CD8-positive, alpha-beta memory T cell (primary cell): ENCODE data around the gene C14orf93. TPM values are rescaled to one million over a fixed set of nuclear protein-coding genes. Genes with fewer than 3 reads are reported as not detected.

Source experiments
- CTCF ChIA-PET: fragments of 350-600 bp; sonication (Branson Sonifier 250); formaldehyde crosslinking; loops from one replicate; lab custom pipeline; 2021; ENCODE audit warnings: antibody characterized with exemption; lab: Charles Lee
- POLR2A ChIA-PET: fragments of 350-600 bp; sonication (Branson Sonifier 250); formaldehyde crosslinking; loops from one replicate; lab custom pipeline; 2021; ENCODE audit warnings: antibody characterized with exemption; lab: Charles Lee
- DNase-seq, 5 donors: peaks; one replicate each; pipeline versions ENCODE4 v3.0.0 to v3.0.0-alpha.2; 2020 to 2022; ENCODE audit warnings: mixed read lengths in 1 of 5
- H3K27ac ChIP-seq: one replicate; pipeline ENCODE4 v1.7.0; 2013; ENCODE audit warnings: low read depth, mild to moderate bottlenecking, low read length, moderate library complexity
- H3K27me3 ChIP-seq: 2 replicates; pipeline ENCODE4 v1.7.0; 2013; ENCODE audit warnings: low read length, mild to moderate bottlenecking; ENCODE audit not compliant: insufficient read depth, poor library complexity, severe bottlenecking
- H3K36me3 ChIP-seq: 2 replicates; pipeline ENCODE4 v1.7.0; 2013; ENCODE audit warnings: mild to moderate bottlenecking, low read length, moderate library complexity; ENCODE audit not compliant: insufficient read depth
- H3K4me1 ChIP-seq: 2 replicates; pipeline ENCODE4 v1.7.0; 2013; ENCODE audit warnings: mild to moderate bottlenecking, low read length, moderate library complexity; ENCODE audit not compliant: insufficient read depth
- H3K4me3 ChIP-seq: 2 replicates; pipeline ENCODE4 v1.7.0; 2013; ENCODE audit warnings: mild to moderate bottlenecking, low read length
- H3K9me3 ChIP-seq: 2 replicates; pipeline ENCODE4 v1.7.0; 2013; ENCODE audit warnings: mild to moderate bottlenecking, low read length
- H3K27ac Mint-ChIP-seq, 8 donors: one replicate each; pipeline ENCODE4 v1.8.0; 2020 to 2021; ENCODE audit warnings: mixed read lengths in 8 of 8, mild to moderate bottlenecking in 6 of 8, inconsistent platforms in 3 of 8, moderate library complexity in 3 of 8
- H3K27me3 Mint-ChIP-seq, 2 donors: one replicate each; pipeline ENCODE4 v1.8.0; 2020 to 2021; ENCODE audit warnings: mixed read lengths in 2 of 2, mild to moderate bottlenecking in 1 of 2, moderate library complexity in 1 of 2
- H3K36me3 Mint-ChIP-seq, 3 donors: one replicate each; pipeline ENCODE4 v1.8.0; 2020 to 2021; ENCODE audit warnings: mixed read lengths in 3 of 3, inconsistent platforms in 1 of 3, mild to moderate bottlenecking in 1 of 3
- H3K4me1 Mint-ChIP-seq, 3 donors: one replicate each; pipeline ENCODE4 v1.8.0; 2020 to 2021; ENCODE audit warnings: mixed read lengths in 3 of 3, inconsistent platforms in 1 of 3, mild to moderate bottlenecking in 1 of 3
- H3K4me3 Mint-ChIP-seq, 7 donors: one replicate each; pipeline ENCODE4 v1.8.0; 2020 to 2021; ENCODE audit warnings: mixed read lengths in 7 of 7, mild to moderate bottlenecking in 6 of 7, moderate library complexity in 4 of 7, inconsistent platforms in 2 of 7
- H3K9me3 Mint-ChIP-seq, 5 donors: one replicate each; pipeline ENCODE4 v1.8.0; 2020 to 2022; ENCODE audit warnings: mixed read lengths in 5 of 5, mild to moderate bottlenecking in 3 of 5, moderate library complexity in 2 of 5, inconsistent platforms in 1 of 5
- polyA plus RNA-seq: library from polyadenylated mRNA; unstranded; fragments of 300-500 nt; fragmentation: Illumina TruSeq; gene quantifications from one replicate; pipeline ENCODE4 v1.2.3, GENCODE V29; 2021
- total RNA-seq, 2 experiments: library from RNA; stranded (reverse); gene quantifications; one replicate each; pipeline ENCODE4 v1.2.3, GENCODE V29; 2021

Gene C14orf93
- total and polyA plus RNA-seq, 3 experiments from 2014 or later, result 5.8 to 8.3 (median 7.5) TPM

DNA sequence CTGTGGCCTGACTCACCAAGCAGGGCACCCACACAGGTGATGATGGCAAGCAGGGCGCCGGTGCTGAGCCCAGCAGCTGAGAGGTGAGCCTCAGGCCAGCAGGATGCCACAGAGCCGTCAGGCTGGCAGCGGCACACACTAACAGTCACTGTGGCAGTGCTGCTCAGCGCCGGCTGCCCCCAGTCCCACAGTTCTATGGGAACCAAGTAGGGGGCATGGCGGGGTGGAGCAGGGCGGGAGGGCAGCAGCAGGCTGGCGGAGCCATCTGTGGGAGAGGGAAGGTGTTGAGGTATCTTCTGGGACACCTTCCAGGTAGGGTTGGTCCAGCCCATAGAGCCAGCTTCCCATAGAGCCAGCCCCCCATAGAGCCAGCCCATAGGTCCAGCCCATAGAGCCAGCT is 39.1 kb upstream of the C14orf93 start:
- no peaks in the 10 kb centered on the region for H3K36me3 ChIP-seq
- no peaks in the 10 kb centered on the region for H3K27me3 ChIP-seq
- Mint-ChIP-seq H3K36me3 (no peaks in the 10 kb centered on the region), H3K27ac (no peak overlapping the region), H3K27me3 (peaks cover 2 to 8% of the 10 kb centered on the region in 2 donors), H3K4me3 (no peak overlapping the region), H3K4me1 (no peaks in the 10 kb centered on the region), H3K9me3 (no peaks in the 10 kb centered on the region)
- H3K9me3 ChIP-seq, result no peaks in the 10 kb centered on the region
- no peak for DNase-seq
- ChIA-PET POLR2A (interaction anchor here (0.6 kb wide), 1 partner anchor 61 kb away, joined by 5 read pairs; no protein-coding TSS in a partner anchor), CTCF (interaction anchor here (1.5 to 21.2 kb wide), 2 partner anchors 9 to 64 kb away, joined by 4 to 732 read pairs; partner anchors contain the start of gene AJUBA)
- no peak overlapping the region for H3K27ac ChIP-seq
- H3K4me1 ChIP-seq, result no peaks in the 10 kb centered on the region
- no peak overlapping the region for H3K4me3 ChIP-seq

DNA sequence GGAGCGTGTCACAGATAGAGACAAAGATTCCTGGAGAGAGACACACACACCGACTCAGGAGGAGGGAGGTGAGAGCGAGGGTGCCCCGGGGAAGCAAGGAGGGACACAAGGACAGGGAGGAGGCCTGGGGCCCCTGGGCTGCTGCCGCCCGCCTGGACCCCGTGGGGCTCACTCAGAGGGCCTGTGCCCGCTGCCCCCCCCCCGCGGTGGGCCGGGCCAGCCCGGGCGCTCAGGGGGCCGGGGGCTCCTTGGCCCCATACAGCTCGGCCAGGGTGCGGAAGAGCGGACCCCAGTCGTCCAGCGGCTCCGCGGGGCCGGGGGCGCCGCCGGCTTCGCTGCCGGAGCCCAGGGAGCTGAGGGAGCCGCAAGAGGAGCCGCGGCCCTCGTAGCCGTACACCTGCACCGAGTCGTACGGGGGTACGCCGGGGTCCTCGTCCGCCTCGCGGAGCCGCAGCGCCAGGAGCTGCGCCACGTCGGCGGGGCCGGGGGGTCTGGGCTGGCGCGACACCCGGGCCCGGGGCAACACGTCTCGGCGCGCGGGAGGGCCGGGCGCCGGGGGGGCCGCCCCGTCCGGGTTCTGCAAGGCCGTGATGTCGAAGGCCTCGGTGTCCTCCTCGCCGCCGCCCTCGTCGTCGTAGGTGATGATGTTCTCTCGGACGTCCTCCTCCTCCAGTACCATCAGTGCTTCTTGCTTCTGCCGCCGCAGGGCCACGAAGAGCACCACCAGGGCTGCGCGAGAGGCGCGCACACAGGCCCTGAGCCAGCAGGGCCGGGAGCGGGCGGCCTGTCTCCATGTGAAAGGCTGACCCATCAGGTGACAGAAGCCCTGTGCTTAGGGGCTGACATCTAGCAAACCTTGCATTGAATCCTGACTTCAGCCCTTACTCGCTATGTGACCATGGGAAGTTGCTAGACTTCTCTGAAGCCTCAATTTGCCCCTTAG is 38.1 kb upstream of the C14orf93 start:
- Mint-ChIP-seq H3K27me3 (peaks cover 2 to 8% of the 10 kb centered on the region in 2 donors), H3K4me1 (no peaks in the 10 kb centered on the region), H3K9me3 (no peaks in the 10 kb centered on the region), H3K27ac (no peak overlapping the region), H3K36me3 (no peaks in the 10 kb centered on the region), H3K4me3 (no peak overlapping the region)
- Histone ChIP-seq H3K27ac (no peak overlapping the region), H3K9me3 (no peaks in the 10 kb centered on the region), H3K4me1 (no peaks in the 10 kb centered on the region), H3K4me3 (no peak overlapping the region), H3K27me3 (no peaks in the 10 kb centered on the region), H3K36me3 (no peaks in the 10 kb centered on the region)
- ChIA-PET POLR2A (no interaction called here), CTCF (interaction anchor here (1.3 to 21.2 kb wide), 2 partner anchors 54 to 63 kb away, joined by 3 to 732 read pairs; partner anchors contain the start of gene AJUBA)
- no peak for DNase-seq

DNA sequence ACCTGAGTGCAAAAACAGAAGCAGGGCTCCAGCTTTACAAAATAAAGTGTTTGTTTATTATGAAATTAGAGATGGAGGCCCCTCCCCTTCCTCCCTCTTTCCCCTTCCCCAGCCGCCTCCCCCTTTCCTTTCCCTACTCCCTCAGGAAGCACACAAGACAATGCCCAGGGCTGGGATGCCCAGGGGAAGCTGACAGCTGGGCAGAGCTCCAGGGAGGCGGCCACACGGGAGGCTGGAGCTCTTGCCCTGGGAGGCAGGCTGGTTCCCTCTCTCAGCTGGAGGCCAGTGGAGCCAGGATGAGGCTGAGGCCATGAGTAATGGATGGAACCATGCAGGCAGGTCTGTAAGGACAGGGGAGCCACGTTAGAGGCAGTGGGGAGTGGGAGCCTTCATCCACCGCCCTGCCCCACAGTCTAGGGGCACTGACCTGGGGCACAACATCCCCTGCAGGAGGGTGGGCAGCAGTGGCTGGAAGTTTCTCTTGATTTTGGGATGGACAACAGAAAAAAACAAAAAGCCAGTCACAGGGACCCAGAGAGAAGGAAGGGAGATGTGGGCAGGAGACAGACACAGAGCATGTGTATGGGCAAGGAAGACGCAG is 37.2 kb upstream of the C14orf93 start:
- DNase-seq, result no peak
- ChIA-PET CTCF (interaction anchor here (1.3 to 1.8 kb wide), 2 partner anchors 11 to 53 kb away, joined by 3 to 4 read pairs; partner anchors contain the start of gene CDH24), POLR2A (no interaction called here)
- Histone ChIP-seq H3K4me1 (no peaks in the 10 kb centered on the region), H3K9me3 (no peaks in the 10 kb centered on the region), H3K27ac (no peak overlapping the region), H3K4me3 (no peak overlapping the region), H3K27me3 (no peaks in the 10 kb centered on the region), H3K36me3 (no peaks in the 10 kb centered on the region)
- Mint-ChIP-seq H3K36me3 (no peaks in the 10 kb centered on the region), H3K4me1 (no peaks in the 10 kb centered on the region), H3K9me3 (no peaks in the 10 kb centered on the region), H3K27ac (no peak overlapping the region), H3K4me3 (no peak overlapping the region), H3K27me3 (peaks cover 2 to 8% of the 10 kb centered on the region in 2 donors)

DNA sequence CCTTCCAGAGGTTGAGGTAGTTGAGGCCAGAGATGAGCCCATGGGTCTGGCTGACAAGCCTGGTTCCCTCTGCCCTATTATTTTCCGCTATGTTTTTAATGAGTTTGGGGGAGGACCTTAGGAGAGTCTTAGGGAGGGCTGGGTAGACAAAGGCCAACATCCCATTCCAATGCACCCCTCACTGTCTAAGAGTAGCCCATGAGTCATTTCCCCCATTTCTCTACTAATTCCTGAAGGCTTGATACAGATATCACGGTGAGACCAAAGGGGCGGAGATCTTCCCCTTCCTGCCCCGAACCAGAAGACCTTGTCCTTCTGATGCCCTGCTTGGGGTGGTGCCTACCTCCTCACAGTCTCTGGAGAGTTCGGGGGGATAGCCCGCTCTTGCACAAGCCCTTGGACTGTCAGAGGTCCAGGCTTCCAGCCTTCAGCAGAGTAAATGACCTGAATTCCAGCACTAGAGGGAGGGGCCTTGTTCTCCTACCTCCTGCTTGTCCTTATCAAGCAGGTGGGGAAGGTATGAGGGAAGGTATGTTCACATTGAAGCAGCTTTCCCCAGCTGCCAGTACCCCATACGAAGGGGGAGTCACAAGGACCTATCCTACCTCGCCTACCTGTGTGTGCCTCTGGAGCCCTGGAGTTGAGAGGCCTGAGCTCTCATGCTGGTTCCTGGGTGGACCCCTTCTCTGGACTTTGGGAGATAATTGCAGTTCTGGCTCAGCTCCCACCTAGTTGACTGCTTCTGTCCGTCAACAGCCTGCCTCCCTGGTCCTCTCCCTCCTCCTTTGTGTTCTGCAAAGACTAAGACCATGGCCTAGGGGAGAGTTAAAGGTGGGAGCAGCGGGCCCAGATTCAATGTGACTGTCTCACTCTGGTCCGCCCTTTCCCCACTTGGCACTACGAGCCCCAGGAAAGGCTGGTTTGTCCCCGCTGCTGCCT is 35.7 kb upstream of the C14orf93 start:
- ChIA-PET CTCF (interaction anchor here (1.8 kb wide), 1 partner anchor 12 kb away, joined by 4 read pairs; the partner anchor contains the start of gene CDH24), POLR2A (interaction anchor here (0.5 kb wide), 1 partner anchor 332 kb away, joined by 3 read pairs; no protein-coding TSS in a partner anchor)
- peaks cover 2 to 8% of the 10 kb centered on the region in 2 donors for H3K27me3 Mint-ChIP-seq
- Histone ChIP-seq H3K9me3 (no peaks in the 10 kb centered on the region), H3K27ac (no peak overlapping the region), H3K36me3 (no peaks in the 10 kb centered on the region), H3K4me1 (no peaks in the 10 kb centered on the region), H3K27me3 (no peaks in the 10 kb centered on the region), H3K4me3 (no peak overlapping the region)
- no peak overlapping the region for H3K27ac Mint-ChIP-seq
- H3K36me3 Mint-ChIP-seq, result no peaks in the 10 kb centered on the region
- no peak for DNase-seq
- H3K4me3 Mint-ChIP-seq, result no peak overlapping the region
- no peaks in the 10 kb centered on the region for H3K4me1 Mint-ChIP-seq
- no peaks in the 10 kb centered on the region for H3K9me3 Mint-ChIP-seq

DNA sequence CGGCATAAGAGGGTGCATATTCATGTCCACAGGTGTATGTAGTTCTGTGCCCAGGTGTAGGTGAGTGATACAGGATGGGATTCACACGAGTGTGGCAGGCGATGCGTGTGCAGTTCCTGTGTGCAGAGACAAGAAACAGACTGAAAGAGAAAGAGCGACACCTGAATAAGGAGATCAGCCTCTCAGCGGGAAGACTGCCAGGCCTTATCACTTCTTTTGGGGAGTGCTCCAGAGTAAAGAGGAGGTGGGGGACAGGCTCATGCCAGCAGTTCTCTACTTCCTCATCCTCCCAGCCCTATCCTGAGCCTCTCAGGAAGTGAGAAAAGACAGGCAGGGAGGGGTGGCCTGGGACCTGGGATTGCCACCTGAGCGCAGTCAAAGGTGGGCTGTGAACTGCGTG is 34.9 kb upstream of the C14orf93 start:
- no peak for DNase-seq
- no peaks in the 10 kb centered on the region for H3K27me3 ChIP-seq
- Mint-ChIP-seq H3K4me3 (no peak overlapping the region), H3K9me3 (no peaks in the 10 kb centered on the region), H3K4me1 (no peaks in the 10 kb centered on the region), H3K27ac (no peak overlapping the region), H3K36me3 (no peaks in the 10 kb centered on the region), H3K27me3 (peaks cover 2 to 8% of the 10 kb centered on the region in 2 donors)
- no peaks in the 10 kb centered on the region for H3K9me3 ChIP-seq
- CTCF ChIA-PET, result interaction anchor here (0.6 kb wide), 1 partner anchor 58 kb away, joined by 3 read pairs; no protein-coding TSS in a partner anchor
- H3K36me3 ChIP-seq, result no peaks in the 10 kb centered on the region
- H3K27ac ChIP-seq, result no peak overlapping the region
- no peaks in the 10 kb centered on the region for H3K4me1 ChIP-seq
- no peak overlapping the region for H3K4me3 ChIP-seq
- POLR2A ChIA-PET, result no interaction called here

DNA sequence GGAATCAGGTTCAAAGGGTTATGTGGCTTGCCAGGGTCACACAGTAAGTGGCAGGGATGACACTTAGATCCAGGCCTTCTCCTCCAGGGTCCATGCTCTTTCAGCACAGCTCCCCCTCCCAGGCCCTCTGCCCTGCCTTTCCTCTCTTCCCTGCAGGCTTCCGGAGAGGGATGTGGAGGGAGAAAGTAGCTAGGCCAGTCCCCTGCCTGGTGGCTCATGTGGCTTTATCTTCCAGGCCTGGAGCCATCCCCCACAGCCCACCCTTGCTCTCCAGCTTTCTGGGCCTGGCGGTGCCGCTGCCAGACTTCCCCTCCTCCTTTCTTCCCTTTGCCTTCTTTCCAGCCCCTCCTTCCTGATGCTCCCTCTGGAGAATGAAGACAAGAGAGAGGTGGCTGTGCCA is 33.8 kb upstream of the C14orf93 start:
- CTCF ChIA-PET, result no interaction called here
- no peaks in the 10 kb centered on the region for H3K36me3 Mint-ChIP-seq

DNA sequence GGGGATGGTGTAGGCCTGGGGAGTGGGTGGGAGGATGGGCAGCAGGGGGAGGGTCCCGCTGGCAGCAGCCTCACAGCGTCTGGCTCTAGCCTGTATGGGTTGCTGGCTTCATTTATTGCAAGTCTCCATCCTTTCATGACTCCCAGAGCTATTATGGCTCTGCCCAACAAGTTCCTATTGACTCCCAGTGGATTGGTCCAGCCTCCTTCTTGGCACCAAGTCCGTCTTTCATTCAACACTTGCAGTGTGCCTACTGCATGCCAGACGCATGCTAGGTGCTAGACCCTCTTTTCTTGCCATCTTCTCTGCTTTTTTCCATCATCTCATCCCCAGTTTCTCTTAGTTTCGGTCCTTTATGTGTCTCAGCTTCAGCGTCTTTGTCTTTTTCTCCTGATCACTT is 33.2 kb upstream of the C14orf93 start:
- Mint-ChIP-seq H3K9me3 (no peaks in the 10 kb centered on the region), H3K4me1 (no peaks in the 10 kb centered on the region), H3K36me3 (no peaks in the 10 kb centered on the region), H3K4me3 (no peak overlapping the region), H3K27ac (peak overlapping the region in 1 of 8 donors; percentile 29), H3K27me3 (peaks cover 2 to 8% of the 10 kb centered on the region in 2 donors)
- Histone ChIP-seq H3K4me3 (no peak overlapping the region), H3K27me3 (no peaks in the 10 kb centered on the region), H3K36me3 (no peaks in the 10 kb centered on the region), H3K27ac (no peak overlapping the region), H3K4me1 (no peaks in the 10 kb centered on the region), H3K9me3 (no peaks in the 10 kb centered on the region)
- no peak for DNase-seq
- POLR2A ChIA-PET, result interaction anchor here (0.6 kb wide), 1 partner anchor 31 kb away, joined by 4 read pairs; no protein-coding TSS in a partner anchor
- CTCF ChIA-PET, result interaction anchor here (1.2 kb wide), 1 partner anchor 57 kb away, joined by 3 read pairs; no protein-coding TSS in a partner anchor

More for the DNA sequence above, 33.8 kb upstream of the C14orf93 start:
- H3K27me3 Mint-ChIP-seq, result peaks cover 2 to 8% of the 10 kb centered on the region in 2 donors
- Histone ChIP-seq H3K27ac (no peak overlapping the region), H3K27me3 (no peaks in the 10 kb centered on the region), H3K4me1 (no peaks in the 10 kb centered on the region), H3K36me3 (no peaks in the 10 kb centered on the region), H3K9me3 (no peaks in the 10 kb centered on the region), H3K4me3 (no peak overlapping the region)
- DNase-seq, result no peak
- H3K4me1 Mint-ChIP-seq, result no peaks in the 10 kb centered on the region
- POLR2A ChIA-PET, result interaction anchor here (0.6 kb wide), 1 partner anchor 32 kb away, joined by 4 read pairs; no protein-coding TSS in a partner anchor
- H3K27ac Mint-ChIP-seq, result no peak overlapping the region
- no peaks in the 10 kb centered on the region for H3K9me3 Mint-ChIP-seq
- H3K4me3 Mint-ChIP-seq, result no peak overlapping the region
